Measurements from ENCODE around the gene WNT6.

The WNT6 gene

DNA sequence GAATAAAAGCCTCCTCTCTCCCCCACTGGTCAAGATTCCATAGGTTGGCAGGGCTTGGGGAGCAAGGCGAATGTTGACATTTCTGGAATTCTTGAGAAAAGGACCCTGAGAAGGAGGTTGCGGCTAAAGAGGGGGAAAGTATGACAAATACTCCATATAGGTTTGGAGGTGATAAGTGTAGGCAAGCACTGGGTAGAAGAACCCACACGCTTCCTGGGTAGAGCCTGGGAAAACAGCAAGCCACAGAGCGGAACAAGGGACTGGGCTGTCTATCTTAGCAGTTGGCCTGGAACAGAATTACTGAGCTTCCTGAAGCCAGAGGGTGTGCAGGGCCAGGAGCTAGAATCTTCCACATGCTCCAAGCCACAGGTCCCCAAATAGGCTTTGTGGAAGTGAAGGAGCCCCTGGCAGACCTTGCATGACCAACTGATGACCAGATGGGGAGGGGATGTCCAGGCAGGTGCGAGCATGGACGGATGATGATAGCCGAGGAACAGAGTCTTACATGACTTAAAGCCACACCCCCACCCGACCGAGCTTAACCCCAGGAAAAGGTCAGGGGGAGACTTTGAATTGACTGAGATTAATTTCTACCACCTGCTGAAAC lies 37.9 kb upstream of the WNT6 start:
- no peak for DNase-seq (ENCODE audit: low spot score)
- in situ Hi-C loops (cut with MboI; ENCODE audit: low pct_unique_long_range_greater_than_20kb, low sequenced_read_pairs, unreplicated experiment): no loop called here
- TF ChIP-seq, protein P1, sequence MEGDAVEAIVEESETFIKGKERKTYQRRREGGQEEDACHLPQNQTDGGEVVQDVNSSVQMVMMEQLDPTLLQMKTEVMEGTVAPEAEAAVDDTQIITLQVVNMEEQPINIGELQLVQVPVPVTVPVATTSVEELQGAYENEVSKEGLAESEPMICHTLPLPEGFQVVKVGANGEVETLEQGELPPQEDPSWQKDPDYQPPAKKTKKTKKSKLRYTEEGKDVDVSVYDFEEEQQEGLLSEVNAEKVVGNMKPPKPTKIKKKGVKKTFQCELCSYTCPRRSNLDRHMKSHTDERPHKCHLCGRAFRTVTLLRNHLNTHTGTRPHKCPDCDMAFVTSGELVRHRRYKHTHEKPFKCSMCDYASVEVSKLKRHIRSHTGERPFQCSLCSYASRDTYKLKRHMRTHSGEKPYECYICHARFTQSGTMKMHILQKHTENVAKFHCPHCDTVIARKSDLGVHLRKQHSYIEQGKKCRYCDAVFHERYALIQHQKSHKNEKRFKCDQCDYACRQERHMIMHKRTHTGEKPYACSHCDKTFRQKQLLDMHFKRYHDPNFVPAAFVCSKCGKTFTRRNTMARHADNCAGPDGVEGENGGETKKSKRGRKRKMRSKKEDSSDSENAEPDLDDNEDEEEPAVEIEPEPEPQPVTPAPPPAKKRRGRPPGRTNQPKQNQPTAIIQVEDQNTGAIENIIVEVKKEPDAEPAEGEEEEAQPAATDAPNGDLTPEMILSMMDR (IDR thresholded peaks at IDR 0.05; ENCODE audit: extremely low read depth, insufficient read depth, missing control alignments): no peak

DNA sequence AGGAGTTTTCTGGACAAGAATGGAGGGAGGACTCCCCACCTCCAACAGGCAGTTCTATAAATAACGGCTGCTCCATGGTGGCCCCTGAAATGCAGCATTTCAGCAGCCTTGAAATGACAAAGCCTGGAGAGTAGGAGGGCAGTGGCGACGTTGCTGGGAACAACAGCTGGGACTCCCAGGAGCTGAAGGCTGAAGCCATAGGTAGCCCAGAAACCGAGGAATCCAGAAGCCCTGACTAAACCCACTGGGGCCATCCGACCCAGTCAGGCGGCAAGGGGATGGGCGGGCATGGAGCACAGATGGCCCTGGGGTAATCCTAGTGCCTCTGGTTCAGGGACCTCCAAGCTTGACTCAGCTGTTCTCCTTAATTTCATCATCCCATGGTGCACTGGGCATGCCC lies 37.0 kb upstream of the WNT6 start:
- DNase-seq (ENCODE audit: low spot score): no peak
- TF ChIP-seq, protein P1 (IDR thresholded peaks at IDR 0.05; ENCODE audit: extremely low read depth, insufficient read depth, missing control alignments): no peak
- in situ Hi-C loops (cut with MboI; ENCODE audit: low pct_unique_long_range_greater_than_20kb, low sequenced_read_pairs, unreplicated experiment): no loop called here

DNA sequence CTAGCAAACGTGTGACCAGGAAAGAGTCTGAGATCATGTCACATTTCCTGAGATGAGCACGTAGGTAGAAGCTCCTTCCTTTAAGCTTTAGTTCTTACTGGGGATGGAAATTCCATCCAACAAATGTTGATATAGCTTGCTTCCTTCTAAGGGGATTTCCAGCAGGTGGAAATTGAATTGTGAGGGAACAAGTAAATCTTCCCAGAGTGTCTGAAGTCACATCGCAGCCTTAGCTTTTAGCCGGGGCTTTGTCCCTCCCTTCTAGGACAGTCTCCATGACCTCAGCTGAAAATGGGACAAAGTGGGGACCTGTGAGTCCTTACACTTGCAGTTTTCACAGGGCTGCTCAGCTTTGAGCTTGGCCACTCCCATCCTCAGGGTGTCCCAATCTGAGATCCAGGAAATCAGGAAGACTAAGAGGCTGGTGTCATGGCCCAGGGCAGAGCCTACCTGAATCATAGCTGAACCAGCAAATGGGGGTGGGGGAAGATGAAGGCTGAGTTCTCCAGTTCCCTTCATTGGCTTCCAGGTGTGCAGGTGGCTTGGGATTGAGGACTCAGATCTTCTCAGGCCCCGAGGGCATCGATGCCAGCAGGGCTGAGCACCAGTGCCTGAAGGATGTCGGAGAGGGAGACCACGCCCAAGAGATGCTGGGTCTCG lies 36.3 kb upstream of the WNT6 start:
- in situ Hi-C loops (cut with MboI; ENCODE audit: low pct_unique_long_range_greater_than_20kb, low sequenced_read_pairs, unreplicated experiment): no loop called here
- no peak for DNase-seq (ENCODE audit: low spot score)
- TF ChIP-seq, protein P1 (IDR thresholded peaks at IDR 0.05; ENCODE audit: extremely low read depth, insufficient read depth, missing control alignments): no peak

DNA sequence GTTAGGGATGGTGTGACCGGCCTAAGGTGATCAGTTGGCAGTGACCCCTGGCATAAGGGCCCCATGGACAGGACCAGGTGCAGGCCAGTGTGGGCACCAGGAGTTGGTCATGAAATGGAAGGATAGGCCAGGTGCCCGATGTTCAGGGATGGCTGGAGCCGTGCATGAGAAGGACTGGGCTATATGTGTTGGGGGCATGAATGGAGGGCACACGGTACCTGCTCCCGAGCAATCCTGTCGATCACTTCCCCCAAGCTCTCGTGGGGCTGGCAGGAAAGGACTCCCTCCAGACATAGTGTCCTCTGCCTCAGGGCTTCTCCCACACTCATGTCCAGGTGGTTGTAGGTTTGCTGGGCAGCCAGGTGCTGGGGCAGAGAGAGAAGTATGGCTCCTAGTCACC lies 35.6 kb upstream of the WNT6 start:
- no peak for DNase-seq (ENCODE audit: low spot score)
- TF ChIP-seq, protein P1 (IDR thresholded peaks at IDR 0.05; ENCODE audit: extremely low read depth, insufficient read depth, missing control alignments): no peak
- in situ Hi-C loops (cut with MboI; ENCODE audit: low pct_unique_long_range_greater_than_20kb, low sequenced_read_pairs, unreplicated experiment): no loop called here

DNA sequence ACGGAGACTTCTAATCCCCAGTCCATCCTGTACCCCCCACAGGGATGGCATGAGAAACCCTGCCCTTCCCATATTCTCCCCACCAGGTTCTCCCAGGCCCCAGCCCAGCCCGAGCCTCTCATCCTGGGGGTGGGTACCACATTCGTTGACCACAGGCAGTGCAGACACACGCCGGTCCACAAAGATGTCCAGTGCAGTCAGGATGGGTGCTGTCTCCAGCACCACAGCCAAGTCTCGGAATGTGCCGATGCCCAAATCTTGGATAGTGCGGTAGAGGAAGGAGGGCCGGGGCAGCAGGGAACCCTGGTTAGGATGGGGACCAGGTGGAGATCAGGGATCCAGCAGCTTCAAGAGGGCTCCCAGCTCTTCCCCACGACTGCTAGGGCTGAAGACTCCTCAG lies 32.8 kb upstream of the WNT6 start:
- in situ Hi-C loops (cut with MboI; ENCODE audit: low pct_unique_long_range_greater_than_20kb, low sequenced_read_pairs, unreplicated experiment): loop anchor here (25.0 kb wide), 1 partner anchor 414 kb away; the partner anchor contains the start of gene VIL1
- DNase-seq (ENCODE audit: low spot score): no peak
- TF ChIP-seq, protein P1 (IDR thresholded peaks at IDR 0.05; ENCODE audit: extremely low read depth, insufficient read depth, missing control alignments): no peak

DNA sequence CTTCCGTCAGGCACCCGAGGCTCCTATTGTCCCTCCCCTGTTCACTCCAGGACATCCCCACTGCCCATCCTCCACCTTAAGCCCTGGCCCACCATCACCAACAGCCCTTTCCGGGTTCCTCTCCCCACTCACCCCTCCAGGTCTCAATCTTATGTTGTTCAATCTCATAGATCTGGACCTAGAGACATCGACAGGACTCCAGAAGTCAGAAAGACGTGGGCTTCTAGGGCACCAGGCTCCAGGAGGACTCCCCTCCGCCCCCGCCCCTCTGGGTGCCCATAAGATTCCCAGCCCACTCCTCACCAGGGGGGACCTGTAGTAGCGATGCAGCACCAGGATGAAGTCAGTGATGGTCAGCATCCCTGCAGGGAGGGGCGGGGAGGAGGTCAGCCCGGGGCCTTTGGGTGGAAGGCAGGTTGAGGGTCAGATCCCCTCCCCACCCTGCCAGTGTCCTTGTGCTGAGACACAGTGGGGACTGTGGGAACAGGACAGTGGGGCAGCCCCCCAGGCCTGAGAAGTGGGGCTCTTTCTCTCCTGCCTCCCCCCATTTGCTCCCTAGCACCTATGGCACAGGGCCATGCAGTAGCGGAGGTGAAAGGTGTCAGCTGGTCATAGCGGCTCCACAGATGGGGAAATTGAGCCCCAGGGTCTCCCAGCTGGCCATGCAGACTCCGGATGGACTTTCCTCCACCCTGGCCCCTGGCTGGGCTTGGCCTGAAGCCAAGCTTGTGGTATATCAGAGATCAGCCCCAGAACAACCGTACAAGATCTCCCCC lies 31.7 kb upstream of the WNT6 start:
- in situ Hi-C loops (cut with MboI; ENCODE audit: low pct_unique_long_range_greater_than_20kb, low sequenced_read_pairs, unreplicated experiment): loop anchor here (25.0 kb wide), 1 partner anchor 416 kb away; the partner anchor contains the start of gene VIL1
- TF ChIP-seq, protein P1 (IDR thresholded peaks at IDR 0.05; ENCODE audit: extremely low read depth, insufficient read depth, missing control alignments): no peak
- DNase-seq (ENCODE audit: low spot score): no peak

Measured in GM13977 (cell line).